ENCODE results near the gene RPP14.

GRCh38 chr3:58261954-58262666 is 43.9 kb upstream of the RPP14 start:
- TF ChIP-seq CTCF (IDR thresholded peaks at IDR 0.05; ENCODE audit: low read length) (no peak), EZH2phosphoT487 (IDR thresholded peaks at IDR 0.05; ENCODE audit: low read length) (no peak)
